ENCODE data around the gene CCP110. TPM values are rescaled to one million over a fixed set of nuclear protein-coding genes. Genes with fewer than 3 reads are reported as not detected.

CCP110 gene
- total and polyA plus RNA-seq, 2 of the 13 experiments (the other 11 are each of a cell fraction or from before 2014, with no cell fraction given), result 10.0 to 11.1 TPM

DNA sequence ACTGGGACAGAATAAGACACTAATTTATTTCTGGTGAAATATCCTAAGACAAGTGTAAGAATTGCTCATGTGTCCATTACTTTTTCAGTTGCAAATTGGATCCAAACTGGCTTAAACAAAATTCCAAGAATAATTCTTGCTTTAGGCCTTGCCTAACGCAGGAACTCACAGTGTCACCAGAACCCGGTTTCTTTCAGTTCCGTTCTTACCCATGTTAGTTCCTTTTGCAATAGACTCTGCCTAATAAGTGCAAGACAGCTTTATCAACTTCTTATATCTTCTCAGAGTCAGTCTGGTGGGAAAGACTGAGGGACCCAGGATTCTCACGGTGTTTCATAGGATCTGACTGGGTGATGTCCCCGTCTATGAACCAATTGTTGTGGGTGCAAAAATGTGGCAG, 26.6 kb upstream of the CCP110 start:
- Histone ChIP-seq H3K9me3 (ENCODE audit: low read length) (no peaks in the 10 kb centered on the region), H2AFZ (ENCODE audit: low read length) (no peak overlapping the region), H3K9ac (ENCODE audit: insufficient read depth, low read depth, low read length) (no peak overlapping the region), H3K4me3 (replicated peaks in 1 of 3; ENCODE audit: insufficient read depth in 1 of 3, low read depth in 2 of 3, low read length in 3 of 3) (no peak overlapping the region), H3K36me3 (replicated peaks in 1 of 2; ENCODE audit: control insufficient read depth in 1 of 2, insufficient read depth in 2 of 2, low read length in 2 of 2) (peaks cover 4 to 9% of the 10 kb centered on the region in 2 experiments), H3K27ac (ENCODE audit: extremely low read length, insufficient read depth, low read length) (no peak overlapping the region), H3K4me2 (ENCODE audit: low read depth, low read length) (no peak overlapping the region), H3K27me3 (ENCODE audit: control insufficient read depth in 1 of 2, insufficient read depth in 2 of 2, low read length in 2 of 2) (no peaks in the 10 kb centered on the region), H3K4me1 (ENCODE audit: insufficient read depth, low read length) (no peaks in the 10 kb centered on the region), H4K20me1 (ENCODE audit: insufficient read depth, low read length) (no peaks in the 10 kb centered on the region), H3K79me2 (ENCODE audit: insufficient read depth, low read length) (no peaks in the 10 kb centered on the region)
- WGBS (ENCODE audit: low lambda C conversion rate), result 76% methylated on average over 5 of the region's 5 CpGs
- DNase-seq (ENCODE audit: low spot score), result no peak
- no TSS peak for BruUV-seq (replicated peaks)
- ChIA-PET CTCF (ENCODE audit: low intra/inter-chr PET ratio, low total read pairs) (no interaction called here), POLR2A (no interaction called here)
- intact Hi-C loops (cut with micrococcal nuclease; ENCODE audit: unreplicated experiment), result no loop called here
- ATAC-seq, result no peak
- in situ Hi-C loops (cut with HindIII; ENCODE audit: extremely low pct_ligation_motif_present, low pct_unique_long_range_greater_than_20kb), result no loop called here
- TF ChIP-seq ZFAT (CRISPR knock-in tag; conservative IDR thresholded peaks at IDR 0.05), result no peak
- no peak for TF ChIP-seq SIX4 (CRISPR knock-in tag; IDR thresholded peaks at IDR 0.05)
- TF ChIP-seq, protein P1, sequence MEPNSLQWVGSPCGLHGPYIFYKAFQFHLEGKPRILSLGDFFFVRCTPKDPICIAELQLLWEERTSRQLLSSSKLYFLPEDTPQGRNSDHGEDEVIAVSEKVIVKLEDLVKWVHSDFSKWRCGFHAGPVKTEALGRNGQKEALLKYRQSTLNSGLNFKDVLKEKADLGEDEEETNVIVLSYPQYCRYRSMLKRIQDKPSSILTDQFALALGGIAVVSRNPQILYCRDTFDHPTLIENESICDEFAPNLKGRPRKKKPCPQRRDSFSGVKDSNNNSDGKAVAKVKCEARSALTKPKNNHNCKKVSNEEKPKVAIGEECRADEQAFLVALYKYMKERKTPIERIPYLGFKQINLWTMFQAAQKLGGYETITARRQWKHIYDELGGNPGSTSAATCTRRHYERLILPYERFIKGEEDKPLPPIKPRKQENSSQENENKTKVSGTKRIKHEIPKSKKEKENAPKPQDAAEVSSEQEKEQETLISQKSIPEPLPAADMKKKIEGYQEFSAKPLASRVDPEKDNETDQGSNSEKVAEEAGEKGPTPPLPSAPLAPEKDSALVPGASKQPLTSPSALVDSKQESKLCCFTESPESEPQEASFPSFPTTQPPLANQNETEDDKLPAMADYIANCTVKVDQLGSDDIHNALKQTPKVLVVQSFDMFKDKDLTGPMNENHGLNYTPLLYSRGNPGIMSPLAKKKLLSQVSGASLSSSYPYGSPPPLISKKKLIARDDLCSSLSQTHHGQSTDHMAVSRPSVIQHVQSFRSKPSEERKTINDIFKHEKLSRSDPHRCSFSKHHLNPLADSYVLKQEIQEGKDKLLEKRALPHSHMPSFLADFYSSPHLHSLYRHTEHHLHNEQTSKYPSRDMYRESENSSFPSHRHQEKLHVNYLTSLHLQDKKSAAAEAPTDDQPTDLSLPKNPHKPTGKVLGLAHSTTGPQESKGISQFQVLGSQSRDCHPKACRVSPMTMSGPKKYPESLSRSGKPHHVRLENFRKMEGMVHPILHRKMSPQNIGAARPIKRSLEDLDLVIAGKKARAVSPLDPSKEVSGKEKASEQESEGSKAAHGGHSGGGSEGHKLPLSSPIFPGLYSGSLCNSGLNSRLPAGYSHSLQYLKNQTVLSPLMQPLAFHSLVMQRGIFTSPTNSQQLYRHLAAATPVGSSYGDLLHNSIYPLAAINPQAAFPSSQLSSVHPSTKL (CRISPR knock-in tag; IDR thresholded peaks at IDR 0.05), result no peak
- TF ChIP-seq SYNCRIP (IDR thresholded peaks at IDR 0.05; ENCODE audit: insufficient read depth, low read depth, low read length), result no peak
- TF ChIP-seq, protein P2, sequence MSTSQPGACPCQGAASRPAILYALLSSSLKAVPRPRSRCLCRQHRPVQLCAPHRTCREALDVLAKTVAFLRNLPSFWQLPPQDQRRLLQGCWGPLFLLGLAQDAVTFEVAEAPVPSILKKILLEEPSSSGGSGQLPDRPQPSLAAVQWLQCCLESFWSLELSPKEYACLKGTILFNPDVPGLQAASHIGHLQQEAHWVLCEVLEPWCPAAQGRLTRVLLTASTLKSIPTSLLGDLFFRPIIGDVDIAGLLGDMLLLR (CRISPR knock-in tag; IDR thresholded peaks at IDR 0.05), result no peak
- no peak for TF ChIP-seq ZNF530 (CRISPR knock-in tag; IDR thresholded peaks at IDR 0.05; ENCODE audit: low read depth)
- no peak for TF ChIP-seq FOXJ3 (CRISPR knock-in tag; IDR thresholded peaks at IDR 0.05; ENCODE audit: borderline replicate concordance)
- no peak for TF ChIP-seq MXI1 (IDR thresholded peaks at IDR 0.05; ENCODE audit: borderline replicate concordance, low read depth, low read length)
- no peak for TF ChIP-seq FOXA3 (CRISPR knock-in tag; IDR thresholded peaks at IDR 0.05)
- TF ChIP-seq TEAD2 (CRISPR knock-in tag; IDR thresholded peaks at IDR 0.05), result no peak
- no peak for TF ChIP-seq ZNF660 (CRISPR knock-in tag; IDR thresholded peaks at IDR 0.05; ENCODE audit: borderline replicate concordance, low read depth)
- TF ChIP-seq, protein P3, sequence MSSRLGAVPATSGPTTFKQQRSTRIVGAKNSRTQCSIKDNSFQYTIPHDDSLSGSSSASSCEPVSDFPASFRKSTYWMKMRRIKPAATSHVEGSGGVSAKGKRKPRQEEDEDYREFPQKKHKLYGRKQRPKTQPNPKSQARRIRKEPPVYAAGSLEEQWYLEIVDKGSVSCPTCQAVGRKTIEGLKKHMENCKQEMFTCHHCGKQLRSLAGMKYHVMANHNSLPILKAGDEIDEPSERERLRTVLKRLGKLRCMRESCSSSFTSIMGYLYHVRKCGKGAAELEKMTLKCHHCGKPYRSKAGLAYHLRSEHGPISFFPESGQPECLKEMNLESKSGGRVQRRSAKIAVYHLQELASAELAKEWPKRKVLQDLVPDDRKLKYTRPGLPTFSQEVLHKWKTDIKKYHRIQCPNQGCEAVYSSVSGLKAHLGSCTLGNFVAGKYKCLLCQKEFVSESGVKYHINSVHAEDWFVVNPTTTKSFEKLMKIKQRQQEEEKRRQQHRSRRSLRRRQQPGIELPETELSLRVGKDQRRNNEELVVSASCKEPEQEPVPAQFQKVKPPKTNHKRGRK (CRISPR knock-in tag; IDR thresholded peaks at IDR 0.05), result no peak
- TF ChIP-seq PAWR (CRISPR knock-in tag; IDR thresholded peaks at IDR 0.05; ENCODE audit: borderline replicate concordance), result no peak
- TF ChIP-seq, protein P4, sequence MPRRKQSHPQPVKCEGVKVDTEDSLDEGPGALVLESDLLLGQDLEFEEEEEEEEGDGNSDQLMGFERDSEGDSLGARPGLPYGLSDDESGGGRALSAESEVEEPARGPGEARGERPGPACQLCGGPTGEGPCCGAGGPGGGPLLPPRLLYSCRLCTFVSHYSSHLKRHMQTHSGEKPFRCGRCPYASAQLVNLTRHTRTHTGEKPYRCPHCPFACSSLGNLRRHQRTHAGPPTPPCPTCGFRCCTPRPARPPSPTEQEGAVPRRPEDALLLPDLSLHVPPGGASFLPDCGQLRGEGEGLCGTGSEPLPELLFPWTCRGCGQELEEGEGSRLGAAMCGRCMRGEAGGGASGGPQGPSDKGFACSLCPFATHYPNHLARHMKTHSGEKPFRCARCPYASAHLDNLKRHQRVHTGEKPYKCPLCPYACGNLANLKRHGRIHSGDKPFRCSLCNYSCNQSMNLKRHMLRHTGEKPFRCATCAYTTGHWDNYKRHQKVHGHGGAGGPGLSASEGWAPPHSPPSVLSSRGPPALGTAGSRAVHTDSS (CRISPR knock-in tag; conservative IDR thresholded peaks at IDR 0.05), result no peak
- no peak for TF ChIP-seq JDP2 (CRISPR knock-in tag; IDR thresholded peaks at IDR 0.05; ENCODE audit: borderline replicate concordance)
- no peak for FAIRE-seq
